ENCODE results near the gene GINS2.
A peak's percentile ranks its signal among the peaks of the same experiment; 100 is the strongest.

GINS2 gene

GRCh38 chr16:85651629-85652430, 36.9 kb downstream of the GINS2 start:
- H3F3A ChIP-seq (ENCODE audit: insufficient read depth, low read length): no peaks in the 10 kb centered on the region; the same call in 1 of the 2 replicates
- H4K20me1 ChIP-seq (ENCODE audit: insufficient read depth, low read length): no peaks in the 10 kb centered on the region
- H3K9me2 ChIP-seq (ENCODE audit: low read depth, low read length): no peaks in the 10 kb centered on the region
- peak overlapping the region; percentile 79 for H3K27ac ChIP-seq (ENCODE audit: low read depth, low read length, poor library complexity, severe bottlenecking)
- TF ChIP-seq EZH2 (IDR thresholded peaks at IDR 0.05; ENCODE audit: borderline replicate concordance, low read length): no peak
- no peak for TF ChIP-seq CTCF (IDR thresholded peaks at IDR 0.05; ENCODE audit: low read length)
- H3K27me3 ChIP-seq (ENCODE audit: insufficient read depth, low read length): no peaks in the 10 kb centered on the region
- H3K4me2 ChIP-seq (ENCODE audit: low read length): peak overlapping the region; percentile 66
- H3K4me1 ChIP-seq (ENCODE audit: insufficient read depth, low read length, severe bottlenecking): peaks cover 33% of the 10 kb centered on the region
- peak overlapping the region; percentile 40 for H3K4me3 ChIP-seq (ENCODE audit: low read depth, low read length, poor library complexity, severe bottlenecking)
- H3K9ac ChIP-seq (ENCODE audit: low read length): peak overlapping the region; percentile 49; the same call in 1 of the 2 replicates
- no peaks in the 10 kb centered on the region for H3K79me2 ChIP-seq (ENCODE audit: insufficient read depth, low read length)
- H3K9me3 ChIP-seq (ENCODE audit: low read length): no peaks in the 10 kb centered on the region
- H3K36me3 ChIP-seq (ENCODE audit: insufficient read depth, low read length): peaks cover 58% of the 10 kb centered on the region
- H2AFZ ChIP-seq (ENCODE audit: low read length): no peak overlapping the region

DNA sequence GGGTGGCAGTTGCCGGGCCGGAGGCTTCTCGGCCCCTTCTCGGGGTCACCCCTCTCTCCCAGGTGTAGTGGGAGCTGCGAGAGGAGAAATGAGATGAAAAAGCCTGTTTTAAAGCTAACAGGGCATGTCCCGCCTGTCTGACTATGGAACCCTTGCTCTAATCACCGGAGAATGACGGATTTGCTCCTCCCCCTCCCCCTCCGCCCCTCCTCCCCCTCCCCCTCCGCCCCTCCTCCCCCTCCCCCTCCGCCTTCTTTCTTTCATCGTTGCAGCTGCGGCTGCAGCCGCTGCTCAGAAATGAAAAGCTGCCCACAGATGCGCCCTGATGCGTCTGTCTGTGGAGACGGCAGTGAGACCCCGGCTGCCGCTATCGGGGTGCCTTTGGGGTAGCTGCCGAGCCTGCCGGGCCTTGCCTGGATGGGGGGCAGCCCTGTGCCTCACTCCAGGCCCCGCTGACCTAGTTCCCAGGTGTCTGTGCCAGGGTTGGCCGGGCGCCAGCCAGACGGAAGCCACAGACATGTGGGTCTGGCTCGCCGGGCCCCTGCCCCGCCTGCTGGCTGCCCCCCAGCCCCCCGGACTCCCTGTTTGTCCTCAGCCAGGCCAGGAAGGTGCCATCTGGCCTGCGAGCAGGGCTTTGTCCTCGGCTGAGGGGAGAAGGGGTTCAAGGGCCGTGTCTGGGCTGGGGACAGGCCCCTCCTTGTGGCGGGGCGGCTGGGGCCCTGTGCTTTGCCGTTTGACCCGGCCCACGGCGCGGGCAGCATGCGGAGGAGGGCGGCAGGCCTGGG, 37.7 kb downstream of the GINS2 start:
- Histone ChIP-seq H3K4me2 (ENCODE audit: low read length) (peak overlapping the region; percentile 66), H3K4me3 (ENCODE audit: low read depth, low read length, poor library complexity, severe bottlenecking) (peak overlapping the region; percentile 40), H3K9me3 (ENCODE audit: low read length) (no peaks in the 10 kb centered on the region), H4K20me1 (ENCODE audit: insufficient read depth, low read length) (no peaks in the 10 kb centered on the region), H2AFZ (ENCODE audit: low read length) (no peak overlapping the region), H3K9ac (ENCODE audit: low read length) (peak overlapping the region; percentile 49; the same call in 1 of the 2 replicates), H3K27ac (ENCODE audit: low read depth, low read length, poor library complexity, severe bottlenecking) (peak overlapping the region; percentile 79), H3K36me3 (ENCODE audit: insufficient read depth, low read length) (peaks cover 50% of the 10 kb centered on the region; the same call in 1 of the 2 replicates), H3F3A (ENCODE audit: insufficient read depth, low read length) (no peaks in the 10 kb centered on the region; the same call in 1 of the 2 replicates), H3K9me2 (ENCODE audit: low read depth, low read length) (no peaks in the 10 kb centered on the region), H3K27me3 (ENCODE audit: insufficient read depth, low read length) (no peaks in the 10 kb centered on the region), H3K79me2 (ENCODE audit: insufficient read depth, low read length) (no peaks in the 10 kb centered on the region), H3K4me1 (ENCODE audit: insufficient read depth, low read length, severe bottlenecking) (peaks cover 33% of the 10 kb centered on the region)
- TF ChIP-seq CTCF (IDR thresholded peaks at IDR 0.05; ENCODE audit: low read length): no peak
- no peak for TF ChIP-seq EZH2 (IDR thresholded peaks at IDR 0.05; ENCODE audit: borderline replicate concordance, low read length)

DNA sequence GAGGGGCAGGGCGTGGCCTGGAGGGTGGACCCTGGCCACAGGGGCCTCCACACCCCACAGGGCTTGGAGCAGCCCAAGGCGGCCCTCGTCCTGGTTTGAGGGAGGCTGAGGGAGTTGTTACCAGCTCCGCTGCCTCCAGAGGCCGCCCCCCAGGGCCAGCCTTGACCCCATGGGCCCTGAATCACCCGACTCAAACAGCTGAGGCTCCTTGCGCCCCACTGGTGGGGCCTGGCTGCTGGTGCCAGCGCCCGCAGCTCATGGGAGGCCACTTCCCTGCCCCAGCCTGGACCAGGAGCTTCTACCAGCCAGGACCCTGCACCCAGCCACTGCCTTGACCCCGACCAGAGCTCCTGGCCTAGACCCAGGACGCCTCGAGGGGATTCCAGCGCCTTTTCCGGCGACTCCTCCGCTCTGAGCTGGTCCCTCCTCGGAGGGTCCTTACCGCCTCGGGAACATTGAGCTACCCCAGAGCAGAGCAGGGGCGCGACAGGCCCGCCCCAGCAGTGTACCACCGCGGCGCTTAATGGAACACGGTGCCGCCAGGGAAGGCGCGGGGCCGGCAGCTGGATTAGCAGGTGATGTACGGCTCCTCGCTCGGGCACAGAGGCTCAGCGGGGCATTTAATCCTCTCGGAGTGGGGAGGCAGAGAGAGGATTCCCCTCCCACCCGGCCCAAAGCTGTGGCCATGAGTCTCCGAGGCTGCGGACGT, 38.5 kb downstream of the GINS2 start:
- H3K4me1 ChIP-seq (ENCODE audit: insufficient read depth, low read length, severe bottlenecking): peaks cover 33% of the 10 kb centered on the region
- H3F3A ChIP-seq (ENCODE audit: insufficient read depth, low read length): no peaks in the 10 kb centered on the region; the same call in 1 of the 2 replicates
- peak overlapping the region; percentile 22 for H3K27ac ChIP-seq (ENCODE audit: low read depth, low read length, poor library complexity, severe bottlenecking)
- no peak overlapping the region for H3K4me3 ChIP-seq (ENCODE audit: low read depth, low read length, poor library complexity, severe bottlenecking)
- no peaks in the 10 kb centered on the region for H3K79me2 ChIP-seq (ENCODE audit: insufficient read depth, low read length)
- H3K9ac ChIP-seq (ENCODE audit: low read length): no peak overlapping the region
- no peaks in the 10 kb centered on the region for H4K20me1 ChIP-seq (ENCODE audit: insufficient read depth, low read length)
- peaks cover 44% of the 10 kb centered on the region; the same call in 1 of the 2 replicates for H3K36me3 ChIP-seq (ENCODE audit: insufficient read depth, low read length)
- H2AFZ ChIP-seq (ENCODE audit: low read length): no peak overlapping the region
- H3K27me3 ChIP-seq (ENCODE audit: insufficient read depth, low read length): no peaks in the 10 kb centered on the region
- H3K9me3 ChIP-seq (ENCODE audit: low read length): no peaks in the 10 kb centered on the region
- no peaks in the 10 kb centered on the region for H3K9me2 ChIP-seq (ENCODE audit: low read depth, low read length)
- no peak overlapping the region; the same call in 1 of the 2 replicates for H3K4me2 ChIP-seq (ENCODE audit: low read length)
- no peak for TF ChIP-seq EZH2 (IDR thresholded peaks at IDR 0.05; ENCODE audit: borderline replicate concordance, low read length)

Data from OCI-LY1 (cell line).